NT2/D1 (cell line): ENCODE data around the gene AFF3.

ENCODE experiments used
- SUZ12 ChIP-seq: IDR thresholded peaks from 2 replicates; pipeline ENCODE4 v1.6.1; 2011; ENCODE audit not compliant: insufficient read length, insufficient read depth; ENCODE audit errors: extremely low read depth
- ZNF274 ChIP-seq: IDR thresholded peaks from 2 replicates; pipeline ENCODE4 v1.6.1; 2011; ENCODE audit warnings: mild to moderate bottlenecking, low read depth, low read length

DNA sequence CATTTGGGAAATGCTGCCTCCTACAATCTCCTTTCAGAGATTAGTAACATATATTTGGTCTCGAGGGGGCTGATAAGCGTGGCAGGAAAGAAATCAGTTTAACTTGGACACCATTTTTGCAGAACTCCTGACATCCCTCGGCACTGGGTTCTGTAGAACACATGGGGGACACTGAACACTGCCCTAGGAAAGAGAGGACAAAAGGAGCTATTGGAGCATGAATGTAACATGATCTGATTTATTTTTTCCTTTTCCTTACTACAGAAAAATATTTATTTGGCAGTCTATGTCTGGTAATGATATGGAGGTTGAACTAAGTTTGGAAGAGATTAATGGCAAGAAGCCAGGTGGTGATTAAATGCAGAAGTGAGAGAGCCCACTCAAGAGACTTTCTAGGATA, 153.8 kb downstream of the AFF3 start:
- TF ChIP-seq ZNF274 (no peak), SUZ12 (no peak)
